ENCODE data around the gene PDCD5.
A peak's percentile ranks its signal among the peaks of the same experiment; 100 is the strongest.
"Not testable (repeated sequence)": the region's sequence is repeated elsewhere in the genome, so short reads cannot be mapped to it uniquely, and the experiment has no call there.

The PDCD5 gene

GRCh38 chr19:32580901-32581704 lies at the start of gene PDCD5:
Gene PDCD5, plus strand, starts transcription at chr19:32581190. Its CDS starts 72 bp downstream, at chr19:32581262.
- peak; percentile 92 for DNase-seq (ENCODE audit: low read depth)

GRCh38 chr19:32532233-32532632 lies 48.8 kb upstream of the PDCD5 start:
- no peak for DNase-seq (ENCODE audit: low read depth)

GRCh38 chr19:32537580-32537979 lies 43.4 kb upstream of the PDCD5 start:
- no peak for DNase-seq (ENCODE audit: low read depth)

- no peak for DNase-seq (ENCODE audit: low read depth)
Observed at GRCh38 chr19:32539240-32539916, 41.6 kb upstream of the PDCD5 start.

- DNase-seq (ENCODE audit: low read depth): no peak
Observed at GRCh38 chr19:32540621-32541020, 40.4 kb upstream of the PDCD5 start.

GRCh38 chr19:32541376-32541775 lies 39.6 kb upstream of the PDCD5 start:
- DNase-seq (ENCODE audit: low read depth): not testable (repeated sequence)

- no peak for DNase-seq (ENCODE audit: low read depth)
Observed at GRCh38 chr19:32542477-32543108, 38.4 kb upstream of the PDCD5 start.

- no peak for DNase-seq (ENCODE audit: low read depth)
Observed at GRCh38 chr19:32543115-32543900, 37.7 kb upstream of the PDCD5 start.

GRCh38 chr19:32544917-32545316 lies 36.1 kb upstream of the PDCD5 start:
- DNase-seq (ENCODE audit: low read depth): no peak

GRCh38 chr19:32550666-32551065 lies 30.3 kb upstream of the PDCD5 start:
- DNase-seq (ENCODE audit: low read depth): no peak

GRCh38 chr19:32555786-32556185 lies 25.2 kb upstream of the PDCD5 start:
- no peak for DNase-seq (ENCODE audit: low read depth)

GRCh38 chr19:32558607-32559228 lies 22.3 kb upstream of the PDCD5 start:
- DNase-seq (ENCODE audit: low read depth): no peak

- DNase-seq (ENCODE audit: low read depth): no peak
Observed at GRCh38 chr19:32563761-32564160, 17.2 kb upstream of the PDCD5 start.

GRCh38 chr19:32566246-32566830 lies 14.7 kb upstream of the PDCD5 start:
- no peak for DNase-seq (ENCODE audit: low read depth)

GRCh38 chr19:32567486-32567885 lies 13.5 kb upstream of the PDCD5 start:
- no peak for DNase-seq (ENCODE audit: low read depth)

- no peak for DNase-seq (ENCODE audit: low read depth)
Observed at GRCh38 chr19:32570081-32570785, 10.8 kb upstream of the PDCD5 start.

- DNase-seq (ENCODE audit: low read depth): not testable (repeated sequence)
Observed at GRCh38 chr19:32571471-32572075, 9.4 kb upstream of the PDCD5 start.

GRCh38 chr19:32572700-32573491 lies 8.1 kb upstream of the PDCD5 start:
- not testable (repeated sequence) for DNase-seq (ENCODE audit: low read depth)

- DNase-seq (ENCODE audit: low read depth): no peak
Observed at GRCh38 chr19:32573492-32573794, 7.5 kb upstream of the PDCD5 start.

- no peak for DNase-seq (ENCODE audit: low read depth)
Observed at GRCh38 chr19:32576790-32577189, 4.2 kb upstream of the PDCD5 start.

Measured in stimulated activated CD8-positive, alpha-beta memory T cell treated with anti-CD3 and anti-CD28 coated beads, Interleukin-15, amount 100 ng/mL, for 24 hours (primary cell).